Trophoblast cell (in vitro differentiated cells and primary cell): ENCODE data around the gene OR2V1.
A peak's percentile ranks its signal among the peaks of the same experiment; 100 is the strongest.
"Not testable (repeated sequence)": the region's sequence is repeated elsewhere in the genome, so short reads cannot be mapped to it uniquely, and the experiment has no call there.

Experiments
- DNase-seq, 2 donors: peaks; one replicate each; pipeline ENCODE4 v3.0.0-alpha.2; 2016
- H2AFZ ChIP-seq: 2 replicates; pipeline ENCODE4 v1.6.1; 2013; ENCODE audit warnings: low read length, moderate library complexity, mild to moderate bottlenecking; ENCODE audit not compliant: insufficient read depth, poor library complexity
- H2AK5ac ChIP-seq: 2 replicates; pipeline ENCODE4 v1.6.1; 2013; ENCODE audit warnings: mild to moderate bottlenecking, low read length
- H2BK120ac ChIP-seq: 2 replicates; pipeline ENCODE4 v1.6.1; 2013; ENCODE audit warnings: low read length, mild to moderate bottlenecking, moderate library complexity; ENCODE audit not compliant: insufficient read depth, poor library complexity
- H2BK12ac ChIP-seq: 2 replicates; pipeline ENCODE4 v1.6.1; 2013; ENCODE audit warnings: mild to moderate bottlenecking, low read length, moderate library complexity
- H2BK5ac ChIP-seq: 2 replicates; pipeline ENCODE4 v1.6.1; 2013; ENCODE audit warnings: low read length, low read depth, moderate library complexity, mild to moderate bottlenecking; ENCODE audit not compliant: poor library complexity
- H3K14ac ChIP-seq: 2 replicates; pipeline ENCODE4 v1.6.1; 2013; ENCODE audit warnings: mild to moderate bottlenecking, low read length
- H3K18ac ChIP-seq: 2 replicates; pipeline ENCODE4 v1.6.1; 2013; ENCODE audit warnings: mild to moderate bottlenecking, low read length
- H3K23ac ChIP-seq: 2 replicates; pipeline ENCODE4 v1.6.1; 2013; ENCODE audit warnings: low read length
- H3K27ac ChIP-seq: 2 replicates; pipeline ENCODE4 v1.5.1; 2013; ENCODE audit warnings: low read depth, mild to moderate bottlenecking, inconsistent platforms, low read length, moderate library complexity
- H3K27me3 ChIP-seq: 2 replicates; pipeline ENCODE4 v1.6.1; 2013; ENCODE audit warnings: inconsistent platforms, mild to moderate bottlenecking, low read length, moderate library complexity; ENCODE audit not compliant: insufficient read depth
- H3K36me3 ChIP-seq, 2 experiments: 1 replicate in 1 of 2; 2 replicates in 1 of 2; pipeline ENCODE4 v1.6.1; 2013; ENCODE audit warnings: low read length in 2 of 2, mild to moderate bottlenecking in 2 of 2, moderate library complexity in 1 of 2; ENCODE audit not compliant: insufficient read depth in 2 of 2, control insufficient read depth in 1 of 2
- H3K4ac ChIP-seq: 2 replicates; pipeline ENCODE4 v1.6.1; 2013; ENCODE audit warnings: low read depth, mild to moderate bottlenecking, low read length, moderate library complexity
- H3K4me1 ChIP-seq, 2 experiments: 1 replicate in 1 of 2; 2 replicates in 1 of 2; pipeline ENCODE4 v1.6.1; 2013; ENCODE audit warnings: low read length in 2 of 2, mild to moderate bottlenecking in 2 of 2, moderate library complexity in 1 of 2; ENCODE audit not compliant: insufficient read depth in 2 of 2, control insufficient read depth in 1 of 2
- H3K4me2 ChIP-seq: 2 replicates; pipeline ENCODE4 v1.6.1; 2013; ENCODE audit warnings: inconsistent platforms, mild to moderate bottlenecking, low read length, moderate library complexity
- H3K4me3 ChIP-seq: 2 replicates; pipeline ENCODE4 v1.5.1; 2013; ENCODE audit warnings: mild to moderate bottlenecking, low read depth, low read length, inconsistent platforms
- H3K79me1 ChIP-seq: one replicate; pipeline ENCODE4 v1.6.1; 2013; ENCODE audit warnings: low read length
- H3K79me2 ChIP-seq: 2 replicates; pipeline ENCODE4 v1.6.1; 2013; ENCODE audit warnings: low read length, mild to moderate bottlenecking; ENCODE audit not compliant: control insufficient read depth, insufficient read depth, poor library complexity
- H3K9ac ChIP-seq: 2 replicates; pipeline ENCODE4 v1.6.1; 2013; ENCODE audit warnings: mild to moderate bottlenecking, low read length
- H3K9me3 ChIP-seq: 2 replicates; pipeline ENCODE4 v1.6.1; 2013; ENCODE audit warnings: low read depth, mild to moderate bottlenecking, control low read depth, inconsistent platforms, low read length; ENCODE audit not compliant: insufficient read depth
- H4K12ac ChIP-seq: 2 replicates; pipeline ENCODE4 v1.6.1; 2013; ENCODE audit warnings: low read depth, mild to moderate bottlenecking, low read length, moderate library complexity
- H4K8ac ChIP-seq: 2 replicates; pipeline ENCODE4 v1.6.1; 2013; ENCODE audit warnings: low read depth, mild to moderate bottlenecking, low read length, moderate library complexity
- H4K91ac ChIP-seq: one replicate; pipeline ENCODE4 v1.6.1; 2013; ENCODE audit warnings: low read depth, mild to moderate bottlenecking, low read length, moderate library complexity
- WGBS: extraction: QIAGEN DNeasy Blood & Tissue Kit; methylation state at CpG from one replicate; pipeline ENCODE4 v1.1.7; 2013; ENCODE audit warnings: missing lambda C conversion rate; ENCODE audit not compliant: insufficient read length, insufficient coverage; ENCODE audit errors: extremely low coverage; 5-methylcytosine and 5-hydroxymethylcytosine counted together

OR2V1 gene

DNA sequence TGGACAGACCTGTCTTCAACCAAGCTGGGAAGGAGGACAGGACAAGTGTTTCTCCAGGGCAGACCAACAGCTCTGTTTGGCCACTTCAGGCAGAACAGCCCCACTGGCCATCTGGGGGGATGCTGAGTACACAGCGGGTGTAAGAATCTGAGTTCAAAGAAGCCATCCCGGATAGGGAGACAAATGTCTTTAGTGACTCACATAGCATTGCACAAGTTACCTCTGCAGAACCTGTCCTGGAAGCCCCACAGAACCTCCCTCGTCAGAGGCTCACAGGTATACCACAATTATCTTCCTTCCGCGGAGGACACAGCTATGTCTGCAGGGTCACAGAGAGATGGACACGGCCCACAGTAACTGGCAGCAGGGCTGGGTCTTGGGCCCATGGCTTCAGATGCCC, 18.4 kb upstream of the OR2V1 start:
- H3K4me1 ChIP-seq = no peaks in the 10 kb centered on the region
- H4K12ac ChIP-seq = no peak overlapping the region
- DNase-seq = peak in 1 of 2 donors; percentile 52
- H4K91ac ChIP-seq = no peak overlapping the region
- H3K36me3 ChIP-seq = no peaks in the 10 kb centered on the region
- no peak overlapping the region for H4K8ac ChIP-seq
- H2AFZ ChIP-seq = no peak overlapping the region
- H3K14ac ChIP-seq = no peak overlapping the region
- H2BK120ac ChIP-seq = no peak overlapping the region
- H3K18ac ChIP-seq = no peak overlapping the region
- no peaks in the 10 kb centered on the region for H3K79me1 ChIP-seq
- H3K9ac ChIP-seq = no peak overlapping the region
- WGBS = no CpG with 5 or more reads among the region's 6 CpGs
- H3K23ac ChIP-seq = no peak overlapping the region
- no peak overlapping the region for H3K4me2 ChIP-seq
- no peak overlapping the region for H2AK5ac ChIP-seq
- no peak overlapping the region for H3K27ac ChIP-seq
- no peak overlapping the region for H3K4ac ChIP-seq
- peaks cover 2% of the 10 kb centered on the region for H3K9me3 ChIP-seq
- H2BK5ac ChIP-seq = no peak overlapping the region
- H2BK12ac ChIP-seq = no peak overlapping the region
- H3K4me3 ChIP-seq = no peak overlapping the region
- no peaks in the 10 kb centered on the region for H3K27me3 ChIP-seq
- H3K79me2 ChIP-seq = no peaks in the 10 kb centered on the region

DNA sequence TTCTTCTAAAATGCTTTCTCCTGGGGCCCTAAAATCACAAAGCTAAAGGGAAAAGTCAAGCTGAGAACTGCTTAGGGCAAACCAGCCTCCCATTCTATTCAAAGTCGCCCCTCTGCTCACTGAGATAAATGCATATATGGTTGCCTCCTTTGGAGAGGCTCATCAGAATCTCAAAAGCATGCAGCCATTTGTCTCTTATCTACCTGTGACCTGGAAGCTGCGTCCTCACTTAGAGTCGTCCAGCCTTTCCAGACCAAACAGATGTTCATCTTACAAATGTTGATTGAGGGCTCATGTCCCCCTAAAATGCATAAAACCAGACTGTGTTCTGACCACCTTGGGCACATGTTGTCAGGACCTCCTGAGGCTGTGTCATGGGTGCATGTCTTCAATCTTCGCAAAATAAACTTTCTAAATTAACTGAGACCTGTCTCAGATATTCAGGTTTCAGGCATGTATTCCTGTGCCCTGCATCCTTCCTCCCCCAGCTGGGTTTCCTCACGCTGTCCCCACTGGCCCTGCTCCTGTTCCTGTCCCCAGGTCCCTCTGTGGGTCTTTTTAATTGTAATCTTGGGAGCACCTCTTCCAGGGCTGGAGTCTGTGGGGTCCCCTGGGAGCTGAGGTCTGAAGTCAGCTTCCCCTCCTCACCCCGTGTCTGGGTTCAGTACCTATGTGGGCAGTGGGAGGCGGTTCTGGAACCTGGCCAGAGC, 16.1 kb upstream of the OR2V1 start, which contains the start of gene OR2V2:
OR2V2 (plus strand) TSS at position 660 of the 710 bp plus-strand sequence. CDS start 7,357 bp downstream, outside the sequence.
- not testable (repeated sequence) for H3K18ac ChIP-seq, H3K27ac ChIP-seq, H4K12ac ChIP-seq, H3K4ac ChIP-seq, H3K4me1 ChIP-seq, H2AFZ ChIP-seq, H2AK5ac ChIP-seq, H4K8ac ChIP-seq, H2BK5ac ChIP-seq, H3K9ac ChIP-seq, H3K4me3 ChIP-seq, DNase-seq, H3K23ac ChIP-seq, H3K4me2 ChIP-seq, H2BK120ac ChIP-seq, H3K79me2 ChIP-seq, H3K14ac ChIP-seq, H2BK12ac ChIP-seq, H4K91ac ChIP-seq, H3K79me1 ChIP-seq, H3K36me3 ChIP-seq, H3K9me3 ChIP-seq, H3K27me3 ChIP-seq
- no CpG with 5 or more reads among the region's 7 CpGs for WGBS

DNA sequence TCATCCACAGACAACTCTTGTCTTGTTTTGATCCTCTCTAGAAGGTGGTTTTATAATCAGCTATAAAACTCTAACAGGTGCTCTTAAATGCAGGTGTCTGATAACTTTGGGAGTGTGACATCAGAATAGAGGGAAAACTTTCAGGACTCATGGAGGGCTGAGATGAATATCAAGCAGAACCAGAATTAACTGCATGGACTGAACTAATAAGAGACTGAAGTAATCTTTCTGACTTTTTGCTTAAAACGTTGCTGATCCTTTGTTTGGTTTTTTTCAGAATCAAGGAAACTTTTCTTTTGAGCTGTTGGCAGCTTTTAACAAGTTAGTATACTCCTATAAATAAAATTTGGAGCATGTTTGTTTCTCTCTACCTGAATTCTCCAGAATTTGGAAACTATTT, 14.2 kb upstream of the OR2V1 start:
- Histone ChIP-seq H4K12ac (no peak overlapping the region), H2AFZ (no peak overlapping the region), H3K23ac (no peak overlapping the region), H2BK12ac (no peak overlapping the region), H3K27me3 (no peaks in the 10 kb centered on the region), H2BK5ac (no peak overlapping the region), H4K91ac (no peak overlapping the region), H3K4me1 (no peaks in the 10 kb centered on the region), H3K4me3 (no peak overlapping the region), H3K18ac (no peak overlapping the region), H3K14ac (no peak overlapping the region), H3K4ac (no peak overlapping the region), H3K27ac (no peak overlapping the region), H3K36me3 (no peaks in the 10 kb centered on the region), H3K9ac (no peak overlapping the region), H2AK5ac (no peak overlapping the region), H2BK120ac (no peak overlapping the region), H4K8ac (no peak overlapping the region), H3K4me2 (no peak overlapping the region), H3K79me2 (no peaks in the 10 kb centered on the region), H3K9me3 (peaks cover 6% of the 10 kb centered on the region), H3K79me1 (no peaks in the 10 kb centered on the region)
- DNase-seq = no peak
- no CpG with 5 or more reads among the region's 1 CpG for WGBS

DNA sequence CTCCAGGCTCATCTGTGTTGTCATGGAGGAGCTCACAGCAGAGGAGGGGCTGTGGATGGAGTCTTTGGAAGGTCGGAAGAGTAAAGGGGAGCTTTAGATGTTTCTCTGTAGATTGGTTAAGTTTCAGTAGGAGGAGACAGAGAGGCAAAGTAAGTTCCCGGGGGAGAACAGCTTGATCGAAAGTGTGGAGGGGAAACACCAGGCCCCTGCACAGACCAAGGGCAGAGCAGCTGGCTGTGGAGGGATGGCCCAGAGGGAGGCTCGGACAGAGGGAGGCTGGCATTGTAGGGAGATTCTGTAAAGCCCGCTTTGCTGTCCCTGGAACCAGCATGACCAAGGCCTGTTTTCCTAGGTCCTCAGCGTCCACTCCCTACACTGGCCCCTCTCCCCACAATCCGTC, 11.1 kb upstream of the OR2V1 start:
- H3K4me2 ChIP-seq = no peak overlapping the region
- no peak overlapping the region for H2BK120ac ChIP-seq
- peaks cover 8% of the 10 kb centered on the region for H3K9me3 ChIP-seq
- no peak overlapping the region for H2AK5ac ChIP-seq
- H3K4me3 ChIP-seq = no peak overlapping the region
- H3K36me3 ChIP-seq = no peaks in the 10 kb centered on the region
- H2BK12ac ChIP-seq = no peak overlapping the region
- H4K91ac ChIP-seq = no peak overlapping the region
- no peaks in the 10 kb centered on the region for H3K4me1 ChIP-seq
- no peak overlapping the region for H3K9ac ChIP-seq
- no peak overlapping the region for H3K23ac ChIP-seq
- no peak overlapping the region for H3K27ac ChIP-seq
- H2AFZ ChIP-seq = no peak overlapping the region
- no peak overlapping the region for H4K12ac ChIP-seq
- no peak for DNase-seq
- no peak overlapping the region for H3K18ac ChIP-seq
- H4K8ac ChIP-seq = no peak overlapping the region
- no peak overlapping the region for H3K4ac ChIP-seq
- no peak overlapping the region for H3K14ac ChIP-seq
- no peak overlapping the region for H2BK5ac ChIP-seq
- H3K79me1 ChIP-seq = no peaks in the 10 kb centered on the region
- WGBS = no CpG with 5 or more reads among the region's 7 CpGs
- H3K79me2 ChIP-seq = no peaks in the 10 kb centered on the region
- no peaks in the 10 kb centered on the region for H3K27me3 ChIP-seq
